ENCODE measurements around the gene OSER1.

Gene OSER1

GRCh38 chr20:44211177-44212039, 837 bp upstream of the OSER1 start:
- DNase-seq: no peak
- H3K4me1 ChIP-seq (ENCODE audit: control insufficient read depth, low read depth, low read length): peaks cover 7% of the 10 kb centered on the region
- H3K79me2 ChIP-seq (ENCODE audit: control insufficient read depth, insufficient read depth, low read length): peaks cover 26% of the 10 kb centered on the region
- H3K36me3 ChIP-seq (ENCODE audit: control insufficient read depth, insufficient read depth, low read length): no peaks in the 10 kb centered on the region
- H2BK120ac ChIP-seq (ENCODE audit: low read depth, low read length): no peak overlapping the region
- peak overlapping the region; percentile 73 for H3K4me3 ChIP-seq (ENCODE audit: low read length)
- WGBS (ENCODE audit: extremely low coverage, insufficient coverage, low lambda C conversion rate): no CpG with 5 or more reads among the region's 24 CpGs
- no peak overlapping the region for H4K5ac ChIP-seq (ENCODE audit: low read length)
- peak overlapping the region; percentile 76 for H3K27ac ChIP-seq (ENCODE audit: low read depth, low read length)
- H3K23ac ChIP-seq (ENCODE audit: low read length): no peak overlapping the region
- H3K4ac ChIP-seq (ENCODE audit: low read depth, low read length): peak overlapping the region; percentile 65
- peak overlapping the region; percentile 83 for H3K9ac ChIP-seq (ENCODE audit: low read length)
- H3K27me3 ChIP-seq (ENCODE audit: insufficient read depth, low read length, poor library complexity): no peaks in the 10 kb centered on the region
- H4K8ac ChIP-seq (ENCODE audit: low read depth, low read length): no peak overlapping the region
- no peak overlapping the region for H2BK5ac ChIP-seq (ENCODE audit: low read length)
- peak overlapping the region; percentile 66 for H3K18ac ChIP-seq (ENCODE audit: low read length)
- peak overlapping the region; percentile 62 for H3K4me2 ChIP-seq (ENCODE audit: low read length)
- no peak overlapping the region for H2BK15ac ChIP-seq (replicated peaks; ENCODE audit: low read depth)
- peak overlapping the region; percentile 89 for H3K56ac ChIP-seq (ENCODE audit: low read length)
- peaks cover 6% of the 10 kb centered on the region for H3K79me1 ChIP-seq (ENCODE audit: low read length)
- H2AK5ac ChIP-seq (ENCODE audit: low read length): no peak overlapping the region

- DNase-seq: peak; percentile 69
- Histone ChIP-seq H4K8ac (ENCODE audit: low read depth, low read length) (no peak overlapping the region), H3K36me3 (ENCODE audit: control insufficient read depth, insufficient read depth, low read length) (no peaks in the 10 kb centered on the region), H2BK5ac (ENCODE audit: low read length) (peak overlapping the region; percentile 33), H3K4ac (ENCODE audit: low read depth, low read length) (peak overlapping the region; percentile 67), H3K4me1 (ENCODE audit: control insufficient read depth, low read depth, low read length) (peaks cover 7% of the 10 kb centered on the region), H3K18ac (ENCODE audit: low read length) (peak overlapping the region; percentile 71), H2AK5ac (ENCODE audit: low read length) (no peak overlapping the region), H3K4me2 (ENCODE audit: low read length) (peak overlapping the region; percentile 97), H2BK15ac (replicated peaks; ENCODE audit: low read depth) (no peak overlapping the region), H3K4me3 (ENCODE audit: low read length) (peak overlapping the region; percentile 97), H4K5ac (ENCODE audit: low read length) (no peak overlapping the region), H3K56ac (ENCODE audit: low read length) (peak overlapping the region; percentile 97), H2BK120ac (ENCODE audit: low read depth, low read length) (no peak overlapping the region), H3K27me3 (ENCODE audit: insufficient read depth, low read length, poor library complexity) (no peaks in the 10 kb centered on the region), H3K9ac (ENCODE audit: low read length) (peak overlapping the region; percentile 93), H3K79me2 (ENCODE audit: control insufficient read depth, insufficient read depth, low read length) (peaks cover 28% of the 10 kb centered on the region), H3K79me1 (ENCODE audit: low read length) (peaks cover 7% of the 10 kb centered on the region), H3K23ac (ENCODE audit: low read length) (no peak overlapping the region), H3K27ac (ENCODE audit: low read depth, low read length) (peak overlapping the region; percentile 91)
- WGBS (ENCODE audit: extremely low coverage, insufficient coverage, low lambda C conversion rate): no CpG with 5 or more reads among the region's 31 CpGs
These were observed 725 bp downstream of the OSER1 start for GRCh38 chr20:44209686-44210405.

- Histone ChIP-seq H2BK120ac (ENCODE audit: low read depth, low read length) (no peak overlapping the region), H3K4ac (ENCODE audit: low read depth, low read length) (no peak overlapping the region), H3K4me3 (ENCODE audit: low read length) (no peak overlapping the region), H4K5ac (ENCODE audit: low read length) (no peak overlapping the region), H2BK5ac (ENCODE audit: low read length) (no peak overlapping the region), H3K18ac (ENCODE audit: low read length) (no peak overlapping the region), H3K79me1 (ENCODE audit: low read length) (peaks cover 7% of the 10 kb centered on the region), H3K4me2 (ENCODE audit: low read length) (peak overlapping the region; percentile 43), H3K9ac (ENCODE audit: low read length) (peak overlapping the region; percentile 93), H3K56ac (ENCODE audit: low read length) (peak overlapping the region; percentile 69), H2AK5ac (ENCODE audit: low read length) (no peak overlapping the region), H3K27me3 (ENCODE audit: insufficient read depth, low read length, poor library complexity) (no peaks in the 10 kb centered on the region), H3K36me3 (ENCODE audit: control insufficient read depth, insufficient read depth, low read length) (no peaks in the 10 kb centered on the region), H3K23ac (ENCODE audit: low read length) (no peak overlapping the region), H3K27ac (ENCODE audit: low read depth, low read length) (no peak overlapping the region), H3K4me1 (ENCODE audit: control insufficient read depth, low read depth, low read length) (peaks cover 7% of the 10 kb centered on the region), H2BK15ac (replicated peaks; ENCODE audit: low read depth) (no peak overlapping the region), H3K79me2 (ENCODE audit: control insufficient read depth, insufficient read depth, low read length) (peaks cover 28% of the 10 kb centered on the region), H4K8ac (ENCODE audit: low read depth, low read length) (no peak overlapping the region)
- WGBS (ENCODE audit: extremely low coverage, insufficient coverage, low lambda C conversion rate): no CpG with 5 or more reads among the region's 7 CpGs
- no peak for DNase-seq
These were observed 1.8 kb downstream of the OSER1 start for GRCh38 chr20:44208770-44209169.

- Histone ChIP-seq H2BK15ac (replicated peaks; ENCODE audit: low read depth) (no peak overlapping the region), H3K4me2 (ENCODE audit: low read length) (no peak overlapping the region), H3K36me3 (ENCODE audit: control insufficient read depth, insufficient read depth, low read length) (no peaks in the 10 kb centered on the region), H3K4me3 (ENCODE audit: low read length) (no peak overlapping the region), H4K8ac (ENCODE audit: low read depth, low read length) (no peak overlapping the region), H2BK120ac (ENCODE audit: low read depth, low read length) (no peak overlapping the region), H3K27ac (ENCODE audit: low read depth, low read length) (no peak overlapping the region), H2AK5ac (ENCODE audit: low read length) (no peak overlapping the region), H2BK5ac (ENCODE audit: low read length) (no peak overlapping the region), H3K9ac (ENCODE audit: low read length) (no peak overlapping the region), H3K23ac (ENCODE audit: low read length) (no peak overlapping the region), H3K79me1 (ENCODE audit: low read length) (peaks cover 7% of the 10 kb centered on the region), H4K5ac (ENCODE audit: low read length) (no peak overlapping the region), H3K27me3 (ENCODE audit: insufficient read depth, low read length, poor library complexity) (no peaks in the 10 kb centered on the region), H3K4me1 (ENCODE audit: control insufficient read depth, low read depth, low read length) (peaks cover 7% of the 10 kb centered on the region), H3K18ac (ENCODE audit: low read length) (no peak overlapping the region), H3K4ac (ENCODE audit: low read depth, low read length) (no peak overlapping the region), H3K79me2 (ENCODE audit: control insufficient read depth, insufficient read depth, low read length) (peaks cover 28% of the 10 kb centered on the region), H3K56ac (ENCODE audit: low read length) (no peak overlapping the region)
- DNase-seq: no peak
- WGBS (ENCODE audit: extremely low coverage, insufficient coverage, low lambda C conversion rate): no CpG with 5 or more reads among the region's 7 CpGs
These were observed 2.4 kb downstream of the OSER1 start for GRCh38 chr20:44208165-44208564.

- Histone ChIP-seq H3K23ac (ENCODE audit: low read length) (no peak overlapping the region), H3K79me2 (ENCODE audit: control insufficient read depth, insufficient read depth, low read length) (peaks cover 28% of the 10 kb centered on the region), H3K56ac (ENCODE audit: low read length) (no peak overlapping the region), H3K18ac (ENCODE audit: low read length) (no peak overlapping the region), H2BK120ac (ENCODE audit: low read depth, low read length) (no peak overlapping the region), H3K4me2 (ENCODE audit: low read length) (no peak overlapping the region), H3K9ac (ENCODE audit: low read length) (no peak overlapping the region), H4K8ac (ENCODE audit: low read depth, low read length) (no peak overlapping the region), H3K79me1 (ENCODE audit: low read length) (peaks cover 7% of the 10 kb centered on the region), H3K27ac (ENCODE audit: low read depth, low read length) (no peak overlapping the region), H3K4ac (ENCODE audit: low read depth, low read length) (no peak overlapping the region), H2BK15ac (replicated peaks; ENCODE audit: low read depth) (no peak overlapping the region), H3K4me1 (ENCODE audit: control insufficient read depth, low read depth, low read length) (peaks cover 7% of the 10 kb centered on the region), H3K36me3 (ENCODE audit: control insufficient read depth, insufficient read depth, low read length) (no peaks in the 10 kb centered on the region), H2BK5ac (ENCODE audit: low read length) (no peak overlapping the region), H2AK5ac (ENCODE audit: low read length) (no peak overlapping the region), H3K4me3 (ENCODE audit: low read length) (no peak overlapping the region), H4K5ac (ENCODE audit: low read length) (no peak overlapping the region), H3K27me3 (ENCODE audit: insufficient read depth, low read length, poor library complexity) (no peaks in the 10 kb centered on the region)
- no CpG with 5 or more reads among the region's 3 CpGs for WGBS (ENCODE audit: extremely low coverage, insufficient coverage, low lambda C conversion rate)
- DNase-seq: no peak
These were observed 3.3 kb downstream of the OSER1 start for GRCh38 chr20:44207126-44207723.
